Measurements from ENCODE around the gene SNORC.

DNA sequence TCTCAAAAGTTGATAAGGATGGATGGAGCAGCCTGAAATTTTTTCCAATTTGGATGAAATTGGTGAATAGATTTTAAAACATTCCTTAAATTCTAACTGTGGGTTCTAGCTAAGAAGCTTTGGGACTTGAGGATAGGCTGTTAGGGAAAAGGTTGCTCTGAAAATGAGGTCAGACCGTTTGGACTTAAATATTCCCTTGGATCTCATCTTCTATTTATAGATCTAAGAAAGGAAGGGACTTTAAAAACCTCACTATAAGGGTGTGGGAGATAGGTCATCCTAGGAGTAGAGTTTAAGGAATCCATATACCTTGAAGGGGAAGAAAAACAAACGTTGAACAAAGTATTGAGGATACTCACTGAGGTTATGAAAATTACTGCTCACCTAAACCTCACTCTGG lies 17.4 kb upstream of the SNORC start:
- TF ChIP-seq EP300 (IDR thresholded peaks at IDR 0.05) = no peak
- TF ChIP-seq, protein P1, sequence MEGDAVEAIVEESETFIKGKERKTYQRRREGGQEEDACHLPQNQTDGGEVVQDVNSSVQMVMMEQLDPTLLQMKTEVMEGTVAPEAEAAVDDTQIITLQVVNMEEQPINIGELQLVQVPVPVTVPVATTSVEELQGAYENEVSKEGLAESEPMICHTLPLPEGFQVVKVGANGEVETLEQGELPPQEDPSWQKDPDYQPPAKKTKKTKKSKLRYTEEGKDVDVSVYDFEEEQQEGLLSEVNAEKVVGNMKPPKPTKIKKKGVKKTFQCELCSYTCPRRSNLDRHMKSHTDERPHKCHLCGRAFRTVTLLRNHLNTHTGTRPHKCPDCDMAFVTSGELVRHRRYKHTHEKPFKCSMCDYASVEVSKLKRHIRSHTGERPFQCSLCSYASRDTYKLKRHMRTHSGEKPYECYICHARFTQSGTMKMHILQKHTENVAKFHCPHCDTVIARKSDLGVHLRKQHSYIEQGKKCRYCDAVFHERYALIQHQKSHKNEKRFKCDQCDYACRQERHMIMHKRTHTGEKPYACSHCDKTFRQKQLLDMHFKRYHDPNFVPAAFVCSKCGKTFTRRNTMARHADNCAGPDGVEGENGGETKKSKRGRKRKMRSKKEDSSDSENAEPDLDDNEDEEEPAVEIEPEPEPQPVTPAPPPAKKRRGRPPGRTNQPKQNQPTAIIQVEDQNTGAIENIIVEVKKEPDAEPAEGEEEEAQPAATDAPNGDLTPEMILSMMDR (IDR thresholded peaks at IDR 0.05) = no peak
- TF ChIP-seq POLR2A (IDR thresholded peaks at IDR 0.05) = no peak
